Left lung (tissue), 10 donors: ENCODE results near the gene CDK8. TPM values are rescaled to one million over a fixed set of nuclear protein-coding genes. Genes with fewer than 3 reads are reported as not detected.
A peak's percentile ranks its signal among the peaks of the same experiment; 100 is the strongest.

Experiments used
- ATAC-seq: fragments of 200-7000 bp; cut with Tn5 transposase; one replicate; pipeline ENCODE4 v1.9.1; 2020; ENCODE audit warnings: moderate library complexity
- DNase-seq, 4 donors: peaks; one replicate each; pipeline ENCODE4 v3.0.0-alpha.2; 2013 to 2020
- H3K27ac ChIP-seq, 2 donors: fragments of 200-600 bp; sonication (generic) in 1 of 2; one replicate each; pipeline versions ENCODE4 v1.5.0 to v1.8.0; 2020 to 2021
- H3K27me3 ChIP-seq, 2 donors: fragments of 200-600 bp; sonication (generic) in 1 of 2; one replicate each; pipeline versions ENCODE4 v1.5.0 to v1.8.0; 2020 to 2021
- H3K36me3 ChIP-seq, 2 donors: fragments of 200-600 bp; sonication (generic) in 1 of 2; one replicate each; pipeline versions ENCODE4 v1.5.0 to v1.8.0; 2020 to 2021
- H3K4me1 ChIP-seq, 2 donors: fragments of 200-600 bp; one replicate each; pipeline ENCODE4 v1.8.0; 2021
- H3K4me3 ChIP-seq, 2 donors: fragments of 200-600 bp; sonication (generic) in 1 of 2; one replicate each; pipeline versions ENCODE4 v1.5.0 to v1.8.0; 2020 to 2021; ENCODE audit warnings: mild to moderate bottlenecking in 1 of 2
- H3K9me3 ChIP-seq, 2 donors: fragments of 200-600 bp; sonication (generic) in 1 of 2; one replicate each; pipeline versions ENCODE4 v1.5.0 to v1.8.0; 2020 to 2021
- CTCF ChIP-seq, 2 donors: fragments of 200-600 bp; sonication (generic) in 1 of 2; IDR thresholded peaks; one replicate each; pipeline versions ENCODE4 v1.5.0 to v1.8.0; 2021; ENCODE audit warnings: antibody characterized with exemption in 2 of 2
- intact Hi-C, 2 donors: fragments of 100-400 bp; cut with DNase I; formaldehyde crosslinking; loops; one replicate each; pipeline versions ENCODE4 v1.11.2 to v1.14.2; 2022
- polyA plus RNA-seq, 6 donors: library from polyadenylated mRNA; unstranded; fragments of 120-200 nt; gene quantifications; one replicate each; pipeline ENCODE4 v1.2.1, GENCODE V29; 2013; ENCODE audit not compliant: insufficient read length in 6 of 6
- total RNA-seq, 2 donors: library from RNA; stranded (reverse); fragmentation: NEBNext Ultra II Directional; extraction: Animal tissue kit (Norgen Biotek cat#: 25700); gene quantifications; one replicate each; pipeline ENCODE4 v1.2.1, GENCODE V29; 2021
- donor health status: DM: no; HTN: yes; CAD: no.
- donor health status: DM: no; HTN: no; CAD: no.

Gene CDK8
- total and polyA plus RNA-seq, 8 donors: 10.1 to 21.7 (median 18.9) TPM

DNA sequence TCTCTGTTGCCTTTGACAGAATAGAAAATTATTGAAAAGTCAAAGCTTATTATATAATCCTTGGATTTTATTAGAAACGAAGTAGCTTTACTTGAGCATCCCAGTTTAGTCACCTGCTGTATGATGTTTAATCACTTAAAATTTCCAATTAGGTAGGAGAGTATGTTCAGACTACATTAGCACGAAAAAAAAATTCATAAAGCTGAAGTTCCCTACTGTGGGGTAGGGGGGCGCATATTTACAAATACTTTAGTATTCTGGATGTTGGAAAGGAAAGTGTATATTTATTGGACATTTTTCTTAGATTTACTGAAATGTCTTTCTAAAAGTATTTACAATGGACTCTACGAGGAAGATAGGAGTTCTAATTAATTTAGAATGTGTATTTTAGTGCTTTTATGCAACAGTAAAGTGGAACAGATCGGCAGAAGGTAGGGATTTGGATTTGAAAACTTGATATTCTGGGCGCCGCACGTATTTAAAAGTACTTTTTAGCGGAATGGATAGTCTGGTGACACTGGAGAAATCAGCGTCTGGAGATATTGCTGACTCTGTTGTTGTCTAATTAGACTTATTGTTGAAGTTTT, 1.9 kb downstream of the CDK8 start:
- H3K27me3 ChIP-seq: no peaks in the 10 kb centered on the region
- ATAC-seq: no peak
- H3K4me1 ChIP-seq: peaks cover 17 to 28% of the 10 kb centered on the region in 2 donors
- no peaks in the 10 kb centered on the region for H3K9me3 ChIP-seq
- TF ChIP-seq CTCF (IDR thresholded peaks at IDR 0.05): peak in 1 of 2 donors; percentile 26
- H3K4me3 ChIP-seq: peak overlapping the region; percentile 90 to 94
- no peak overlapping the region for H3K27ac ChIP-seq
- no peaks in the 10 kb centered on the region for H3K36me3 ChIP-seq
- intact Hi-C loops: no loop called here
- peak in 1 of 4 donors; percentile 8 for DNase-seq

- intact Hi-C loops: no loop called here
- peaks cover 17 to 28% of the 10 kb centered on the region in 2 donors for H3K4me1 ChIP-seq
- H3K36me3 ChIP-seq: no peaks in the 10 kb centered on the region
- no peak for TF ChIP-seq CTCF (IDR thresholded peaks at IDR 0.05)
- no peak overlapping the region for H3K4me3 ChIP-seq
- no peaks in the 10 kb centered on the region for H3K27me3 ChIP-seq
- DNase-seq (no peak), ATAC-seq (no peak)
- H3K9me3 ChIP-seq: no peaks in the 10 kb centered on the region
- H3K27ac ChIP-seq: no peak overlapping the region
Observed at GRCh38 chr13:26257049-26257448, 3.1 kb downstream of the CDK8 start.

GRCh38 chr13:26259634-26260033, 5.7 kb downstream of the CDK8 start:
- ATAC-seq (no peak), DNase-seq (no peak)
- Histone ChIP-seq H3K27me3 (no peaks in the 10 kb centered on the region), H3K27ac (no peak overlapping the region), H3K9me3 (no peaks in the 10 kb centered on the region), H3K4me3 (no peak overlapping the region), H3K36me3 (no peaks in the 10 kb centered on the region), H3K4me1 (peaks cover 12 to 24% of the 10 kb centered on the region in 2 donors)
- intact Hi-C loops: no loop called here
- no peak for TF ChIP-seq CTCF (IDR thresholded peaks at IDR 0.05)

GRCh38 chr13:26262156-26262555, 8.2 kb downstream of the CDK8 start:
- Histone ChIP-seq H3K36me3 (no peaks in the 10 kb centered on the region), H3K4me3 (no peak overlapping the region), H3K4me1 (peaks cover 0 to 4% of the 10 kb centered on the region in 2 donors), H3K27ac (no peak overlapping the region), H3K9me3 (no peaks in the 10 kb centered on the region), H3K27me3 (no peaks in the 10 kb centered on the region)
- TF ChIP-seq CTCF (IDR thresholded peaks at IDR 0.05): no peak
- intact Hi-C loops: no loop called here
- DNase-seq (no peak), ATAC-seq (no peak)

DNA sequence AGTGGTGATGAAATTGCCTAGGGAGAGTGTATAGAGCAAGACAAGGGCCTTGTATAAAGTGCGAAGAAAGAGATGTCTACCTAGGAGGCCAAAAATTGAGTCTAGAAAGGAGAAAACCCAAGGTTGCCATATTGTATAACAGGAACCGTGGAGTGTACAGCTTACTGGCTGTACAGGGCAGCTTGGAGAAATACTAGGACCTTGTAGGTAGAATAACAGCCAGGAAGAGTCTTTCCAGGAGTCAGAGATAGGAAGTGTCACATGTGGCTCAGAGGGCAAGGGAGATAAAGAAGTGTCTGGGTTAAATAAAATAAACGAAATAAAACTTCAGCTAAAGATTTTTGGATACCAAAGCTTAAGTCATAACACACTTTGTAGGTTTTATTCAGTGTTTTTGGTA, 12.4 kb downstream of the CDK8 start:
- intact Hi-C loops: no loop called here
- Histone ChIP-seq H3K4me1 (no peaks in the 10 kb centered on the region), H3K9me3 (no peaks in the 10 kb centered on the region), H3K36me3 (no peaks in the 10 kb centered on the region), H3K4me3 (no peak overlapping the region), H3K27me3 (no peaks in the 10 kb centered on the region), H3K27ac (no peak overlapping the region)
- no peak for ATAC-seq
- no peak for DNase-seq
- TF ChIP-seq CTCF (IDR thresholded peaks at IDR 0.05): no peak
